WTC11 (cell line): Measurements from ENCODE around the gene FAM120AOS. TPM values are rescaled to one million over a fixed set of nuclear protein-coding genes. Genes with fewer than 3 reads are reported as not detected.

Experiments
- ATAC-seq: fragments of 200-7000 bp; cut with Tn5 transposase; 2 replicates; pipeline ENCODE4 v1.10.0; 2021; ENCODE audit warnings: mild to moderate bottlenecking, moderate library complexity
- CTCF ChIA-PET: fragments of 300-600 bp; sonication (Branson Sonifier 250); formaldehyde crosslinking; loops from one replicate; lab custom pipeline; 2021; ENCODE audit warnings: antibody characterized with exemption; lab: Charles Lee
- POLR2A ChIA-PET: fragments of 350-600 bp; sonication (Branson Sonifier 250); formaldehyde crosslinking; loops from one replicate; lab custom pipeline; 2021; ENCODE audit warnings: antibody characterized with exemption; lab: Charles Lee
- DNase-seq: peaks from one replicate; pipeline ENCODE4 v3.0.0; 2021; ENCODE audit warnings: low spot score
- H3K27ac Mint-ChIP-seq: 2 replicates; pipeline ENCODE4 v1.8.0; 2021; ENCODE audit warnings: mixed read lengths
- H3K27me3 Mint-ChIP-seq: 2 replicates; pipeline ENCODE4 v1.8.0; 2021; ENCODE audit warnings: low read depth, mild to moderate bottlenecking, moderate library complexity, mixed read lengths
- H3K36me3 Mint-ChIP-seq: 2 replicates; pipeline ENCODE4 v1.8.0; 2021; ENCODE audit warnings: mixed read lengths
- H3K4me1 Mint-ChIP-seq: 2 replicates; pipeline ENCODE4 v1.8.0; 2022; ENCODE audit warnings: mixed read lengths
- H3K4me3 Mint-ChIP-seq: 2 replicates; pipeline ENCODE4 v1.8.0; 2021; ENCODE audit warnings: mild to moderate bottlenecking, moderate library complexity, mixed read lengths
- H3K9me3 Mint-ChIP-seq: 2 replicates; pipeline ENCODE4 v1.8.0; 2021; ENCODE audit warnings: mixed read lengths
- FOXJ3 ChIP-seq: sonication (generic); formaldehyde crosslinking; IDR thresholded peaks from 2 replicates; pipeline ENCODE4 v1.9.0; 2021; ENCODE audit warnings: missing genetic modification reagents, mild to moderate bottlenecking, borderline replicate concordance
- GABPB1 ChIP-seq: sonication (generic); formaldehyde crosslinking; IDR thresholded peaks from 2 replicates; pipeline ENCODE4 v1.8.1; 2023; ENCODE audit warnings: mild to moderate bottlenecking, missing genetic modification reagents
- MXD4 ChIP-seq: fragments of 250-450 bp; sonication (Bioruptor Pico); IDR thresholded peaks from 2 replicates; pipeline ENCODE4 v1.8.0; 2021; ENCODE audit warnings: mild to moderate bottlenecking, moderate library complexity, borderline replicate concordance
- NR2C2 ChIP-seq: sonication (generic); formaldehyde crosslinking; IDR thresholded peaks from 2 replicates; pipeline ENCODE4 v1.8.0; 2022; ENCODE audit warnings: mild to moderate bottlenecking, missing genetic modification reagents
- OVOL2 ChIP-seq: fragments of 250-450 bp; sonication (Bioruptor Pico); IDR thresholded peaks from 2 replicates; pipeline ENCODE4 v1.9.0; 2021; ENCODE audit warnings: mild to moderate bottlenecking, borderline replicate concordance
- RELA ChIP-seq: sonication (generic); formaldehyde crosslinking; IDR thresholded peaks from 2 replicates; pipeline ENCODE4 v1.8.1; 2022; ENCODE audit warnings: missing genetic modification reagents, mild to moderate bottlenecking, borderline replicate concordance
- SP1 ChIP-seq: sonication (generic); formaldehyde crosslinking; conservative IDR thresholded peaks from 2 replicates; pipeline ENCODE4 v1.8.1; 2022; ENCODE audit warnings: missing genetic modification reagents
- ZBTB21 ChIP-seq: sonication (generic); formaldehyde crosslinking; IDR thresholded peaks from 2 replicates; pipeline ENCODE4 v1.8.1; 2023; ENCODE audit warnings: mild to moderate bottlenecking, missing genetic modification reagents, borderline replicate concordance
- ZNF317 ChIP-seq: sonication (generic); formaldehyde crosslinking; IDR thresholded peaks from 2 replicates; pipeline ENCODE4 v1.8.1; 2023; ENCODE audit warnings: low read depth, mild to moderate bottlenecking, moderate library complexity, missing genetic modification reagents, borderline replicate concordance
- total RNA-seq: library from RNA; stranded (reverse); gene quantifications from 3 replicates; pipeline ENCODE4 v1.2.3, GENCODE V29; 2021
- TF ChIP-seq, protein P1 (sequence below): sonication (generic); formaldehyde crosslinking; IDR thresholded peaks from 2 replicates; pipeline ENCODE4 v1.8.1; 2022; ENCODE audit warnings: mild to moderate bottlenecking, moderate library complexity, missing genetic modification reagents
- TF ChIP-seq, protein P2 (sequence below): sonication (generic); formaldehyde crosslinking; IDR thresholded peaks from 2 replicates; pipeline ENCODE4 v1.8.1; 2023; ENCODE audit warnings: mild to moderate bottlenecking, missing genetic modification reagents, moderate library complexity
- TF ChIP-seq, protein P3 (sequence below): sonication (generic); formaldehyde crosslinking; IDR thresholded peaks from 2 replicates; pipeline ENCODE4 v1.8.0; 2023; ENCODE audit warnings: mild to moderate bottlenecking, missing genetic modification reagents
- TF ChIP-seq, protein P4 (sequence below): fragments of 250-450 bp; sonication (Bioruptor Pico); IDR thresholded peaks from 2 replicates; pipeline ENCODE4 v1.8.0; 2021; ENCODE audit warnings: mild to moderate bottlenecking
- TF ChIP-seq, protein P5 (sequence below): sonication (generic); formaldehyde crosslinking; IDR thresholded peaks from 2 replicates; pipeline ENCODE4 v1.8.1; 2022; ENCODE audit warnings: low read depth, mild to moderate bottlenecking, moderate library complexity, missing genetic modification reagents, borderline replicate concordance
- TF ChIP-seq, protein P6 (sequence below): fragments of 250-450 bp; sonication (Bioruptor Pico); IDR thresholded peaks from 2 replicates; pipeline ENCODE4 v1.9.0; 2021; ENCODE audit warnings: mild to moderate bottlenecking

Gene FAM120AOS
- total RNA-seq, 1 experiment from 2014 or later, result 44.4 TPM

DNA sequence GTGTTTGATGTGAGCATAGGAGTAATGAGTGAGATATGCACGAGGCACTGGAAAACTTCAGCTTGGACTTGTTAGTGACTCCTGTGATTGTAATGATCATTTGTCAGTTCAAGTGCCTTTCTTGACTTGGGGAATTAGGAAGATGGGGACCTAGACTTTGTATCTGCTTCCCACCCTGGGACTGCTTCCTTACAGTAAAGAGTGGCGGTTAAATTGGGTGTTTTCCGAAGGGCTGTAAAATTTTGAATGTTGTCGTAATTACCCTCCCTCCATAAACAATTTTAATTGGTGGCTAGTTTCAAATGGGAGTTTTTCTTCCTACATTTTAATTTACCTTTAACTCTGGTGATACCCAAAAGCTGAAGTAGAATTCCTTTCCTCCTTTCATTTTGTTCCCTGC lies 23.5 kb upstream of the FAM120AOS start:
- no peak for TF ChIP-seq GABPB1 (CRISPR knock-in tag)
- no peak for TF ChIP-seq SP1 (CRISPR knock-in tag)
- TF ChIP-seq, protein P1, sequence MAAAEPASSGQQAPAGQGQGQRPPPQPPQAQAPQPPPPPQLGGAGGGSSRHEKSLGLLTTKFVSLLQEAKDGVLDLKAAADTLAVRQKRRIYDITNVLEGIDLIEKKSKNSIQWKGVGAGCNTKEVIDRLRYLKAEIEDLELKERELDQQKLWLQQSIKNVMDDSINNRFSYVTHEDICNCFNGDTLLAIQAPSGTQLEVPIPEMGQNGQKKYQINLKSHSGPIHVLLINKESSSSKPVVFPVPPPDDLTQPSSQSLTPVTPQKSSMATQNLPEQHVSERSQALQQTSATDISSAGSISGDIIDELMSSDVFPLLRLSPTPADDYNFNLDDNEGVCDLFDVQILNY (CRISPR knock-in tag), result no peak
- TF ChIP-seq NR2C2 (CRISPR knock-in tag), result no peak
- no peak for TF ChIP-seq ZNF317
- Mint-ChIP-seq H3K27ac (peak overlapping the region; percentile 51; the same call in 1 of the 2 replicates), H3K27me3 (no peaks in the 10 kb centered on the region), H3K9me3 (no peaks in the 10 kb centered on the region), H3K4me1 (peaks cover 36% of the 10 kb centered on the region), H3K4me3 (no peak overlapping the region), H3K36me3 (peaks cover 25% of the 10 kb centered on the region)
- DNase-seq (no peak), ATAC-seq (no peak)
- ChIA-PET CTCF (interaction anchor here (1.8 kb wide), 1 partner anchor 90 kb away, joined by 10 read pairs; no protein-coding TSS in a partner anchor), POLR2A (no interaction called here)

DNA sequence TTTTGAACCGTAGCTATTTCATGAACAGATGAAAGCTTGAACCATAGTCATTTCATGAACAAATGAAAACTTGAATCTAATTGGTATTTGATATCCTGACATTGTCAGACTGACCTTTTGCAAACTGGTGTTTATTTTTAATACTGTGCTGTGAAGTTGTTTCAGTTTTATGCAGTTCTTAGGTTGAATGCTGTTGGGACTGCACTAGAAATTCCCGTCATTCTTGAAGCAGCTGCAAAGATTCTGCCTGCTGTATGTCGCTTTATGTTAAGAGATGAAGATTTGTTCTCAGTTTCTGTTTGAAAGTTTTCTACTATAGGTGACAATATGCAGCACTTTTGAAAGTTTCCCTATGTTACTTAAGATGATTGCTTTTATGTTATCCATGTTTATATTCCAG lies 22.5 kb upstream of the FAM120AOS start:
- H3K36me3 Mint-ChIP-seq, result peaks cover 33% of the 10 kb centered on the region
- no peaks in the 10 kb centered on the region for H3K9me3 Mint-ChIP-seq
- H3K4me1 Mint-ChIP-seq, result peaks cover 27% of the 10 kb centered on the region
- ATAC-seq (no peak), DNase-seq (no peak)
- no peak overlapping the region for H3K27ac Mint-ChIP-seq
- TF ChIP-seq, protein P2, sequence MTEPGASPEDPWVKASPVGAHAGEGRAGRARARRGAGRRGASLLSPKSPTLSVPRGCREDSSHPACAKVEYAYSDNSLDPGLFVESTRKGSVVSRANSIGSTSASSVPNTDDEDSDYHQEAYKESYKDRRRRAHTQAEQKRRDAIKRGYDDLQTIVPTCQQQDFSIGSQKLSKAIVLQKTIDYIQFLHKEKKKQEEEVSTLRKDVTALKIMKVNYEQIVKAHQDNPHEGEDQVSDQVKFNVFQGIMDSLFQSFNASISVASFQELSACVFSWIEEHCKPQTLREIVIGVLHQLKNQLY (CRISPR knock-in tag), result no peak
- TF ChIP-seq MXD4 (no peak), ZBTB21 (CRISPR knock-in tag) (no peak), FOXJ3 (no peak)
- no peak overlapping the region for H3K4me3 Mint-ChIP-seq
- POLR2A ChIA-PET, result no interaction called here
- no peaks in the 10 kb centered on the region for H3K27me3 Mint-ChIP-seq
- CTCF ChIA-PET, result no interaction called here

DNA sequence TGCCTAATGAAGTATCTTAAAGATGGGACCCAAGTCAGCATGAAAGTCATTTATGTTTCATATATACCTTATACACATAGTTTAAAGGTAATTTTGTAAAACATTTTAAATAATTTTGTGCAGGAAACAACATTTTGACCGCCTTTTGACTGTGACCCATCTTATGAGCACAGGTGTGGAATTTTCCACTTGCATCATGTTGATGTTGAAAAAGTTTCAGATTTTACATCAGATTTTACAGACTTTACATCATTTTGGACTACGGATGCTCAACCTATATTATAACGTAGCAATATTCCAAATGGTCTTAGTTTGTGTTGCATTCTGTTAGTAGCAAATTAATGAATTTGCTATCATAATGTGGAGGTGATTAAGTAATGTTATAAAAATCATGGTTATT lies 21.7 kb upstream of the FAM120AOS start:
- Mint-ChIP-seq H3K27ac (peak overlapping the region; percentile 26; the same call in 1 of the 2 replicates), H3K4me1 (peaks cover 23% of the 10 kb centered on the region), H3K4me3 (no peak overlapping the region), H3K27me3 (no peaks in the 10 kb centered on the region), H3K9me3 (no peaks in the 10 kb centered on the region), H3K36me3 (peaks cover 36% of the 10 kb centered on the region)
- ATAC-seq (no peak), DNase-seq (no peak)
- TF ChIP-seq, protein P3, sequence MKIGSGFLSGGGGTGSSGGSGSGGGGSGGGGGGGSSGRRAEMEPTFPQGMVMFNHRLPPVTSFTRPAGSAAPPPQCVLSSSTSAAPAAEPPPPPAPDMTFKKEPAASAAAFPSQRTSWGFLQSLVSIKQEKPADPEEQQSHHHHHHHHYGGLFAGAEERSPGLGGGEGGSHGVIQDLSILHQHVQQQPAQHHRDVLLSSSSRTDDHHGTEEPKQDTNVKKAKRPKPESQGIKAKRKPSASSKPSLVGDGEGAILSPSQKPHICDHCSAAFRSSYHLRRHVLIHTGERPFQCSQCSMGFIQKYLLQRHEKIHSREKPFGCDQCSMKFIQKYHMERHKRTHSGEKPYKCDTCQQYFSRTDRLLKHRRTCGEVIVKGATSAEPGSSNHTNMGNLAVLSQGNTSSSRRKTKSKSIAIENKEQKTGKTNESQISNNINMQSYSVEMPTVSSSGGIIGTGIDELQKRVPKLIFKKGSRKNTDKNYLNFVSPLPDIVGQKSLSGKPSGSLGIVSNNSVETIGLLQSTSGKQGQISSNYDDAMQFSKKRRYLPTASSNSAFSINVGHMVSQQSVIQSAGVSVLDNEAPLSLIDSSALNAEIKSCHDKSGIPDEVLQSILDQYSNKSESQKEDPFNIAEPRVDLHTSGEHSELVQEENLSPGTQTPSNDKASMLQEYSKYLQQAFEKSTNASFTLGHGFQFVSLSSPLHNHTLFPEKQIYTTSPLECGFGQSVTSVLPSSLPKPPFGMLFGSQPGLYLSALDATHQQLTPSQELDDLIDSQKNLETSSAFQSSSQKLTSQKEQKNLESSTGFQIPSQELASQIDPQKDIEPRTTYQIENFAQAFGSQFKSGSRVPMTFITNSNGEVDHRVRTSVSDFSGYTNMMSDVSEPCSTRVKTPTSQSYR (CRISPR knock-in tag), result no peak
- peak; percentile 55; the same call in 1 of the 2 replicates for TF ChIP-seq GABPB1 (CRISPR knock-in tag)
- POLR2A ChIA-PET, result no interaction called here
- CTCF ChIA-PET, result no interaction called here

DNA sequence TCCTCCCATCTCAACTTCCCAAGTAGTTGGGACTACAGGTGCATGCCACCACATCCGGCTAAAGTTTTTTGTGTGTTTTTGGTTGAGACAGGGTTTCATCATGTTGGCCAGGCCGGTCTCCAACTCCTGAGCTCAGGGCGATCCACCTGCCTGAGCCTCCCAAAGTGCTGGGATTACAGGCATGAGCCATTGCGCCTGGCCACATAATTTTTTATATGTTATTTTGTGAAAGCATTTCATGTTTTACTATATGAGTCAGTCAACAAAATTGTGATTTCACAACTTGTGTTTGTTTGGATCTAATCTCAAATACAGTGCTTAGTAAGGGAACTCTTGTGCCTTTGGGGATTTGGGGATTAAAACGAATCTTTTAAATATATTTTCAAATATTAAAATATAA lies 20.0 kb upstream of the FAM120AOS start:
- Mint-ChIP-seq H3K27me3 (no peaks in the 10 kb centered on the region), H3K27ac (no peak overlapping the region), H3K9me3 (no peaks in the 10 kb centered on the region), H3K4me1 (peaks cover 23% of the 10 kb centered on the region), H3K36me3 (peaks cover 36% of the 10 kb centered on the region), H3K4me3 (no peak overlapping the region)
- no peak for ATAC-seq
- TF ChIP-seq OVOL2 (no peak), RELA (no peak)
- TF ChIP-seq, protein P4, sequence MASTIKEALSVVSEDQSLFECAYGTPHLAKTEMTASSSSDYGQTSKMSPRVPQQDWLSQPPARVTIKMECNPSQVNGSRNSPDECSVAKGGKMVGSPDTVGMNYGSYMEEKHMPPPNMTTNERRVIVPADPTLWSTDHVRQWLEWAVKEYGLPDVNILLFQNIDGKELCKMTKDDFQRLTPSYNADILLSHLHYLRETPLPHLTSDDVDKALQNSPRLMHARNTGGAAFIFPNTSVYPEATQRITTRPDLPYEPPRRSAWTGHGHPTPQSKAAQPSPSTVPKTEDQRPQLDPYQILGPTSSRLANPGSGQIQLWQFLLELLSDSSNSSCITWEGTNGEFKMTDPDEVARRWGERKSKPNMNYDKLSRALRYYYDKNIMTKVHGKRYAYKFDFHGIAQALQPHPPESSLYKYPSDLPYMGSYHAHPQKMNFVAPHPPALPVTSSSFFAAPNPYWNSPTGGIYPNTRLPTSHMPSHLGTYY, result no peak
- TF ChIP-seq, protein P5, sequence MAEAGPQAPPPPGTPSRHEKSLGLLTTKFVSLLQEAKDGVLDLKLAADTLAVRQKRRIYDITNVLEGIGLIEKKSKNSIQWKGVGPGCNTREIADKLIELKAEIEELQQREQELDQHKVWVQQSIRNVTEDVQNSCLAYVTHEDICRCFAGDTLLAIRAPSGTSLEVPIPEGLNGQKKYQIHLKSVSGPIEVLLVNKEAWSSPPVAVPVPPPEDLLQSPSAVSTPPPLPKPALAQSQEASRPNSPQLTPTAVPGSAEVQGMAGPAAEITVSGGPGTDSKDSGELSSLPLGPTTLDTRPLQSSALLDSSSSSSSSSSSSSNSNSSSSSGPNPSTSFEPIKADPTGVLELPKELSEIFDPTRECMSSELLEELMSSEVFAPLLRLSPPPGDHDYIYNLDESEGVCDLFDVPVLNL, result no peak
- TF ChIP-seq, protein P6, sequence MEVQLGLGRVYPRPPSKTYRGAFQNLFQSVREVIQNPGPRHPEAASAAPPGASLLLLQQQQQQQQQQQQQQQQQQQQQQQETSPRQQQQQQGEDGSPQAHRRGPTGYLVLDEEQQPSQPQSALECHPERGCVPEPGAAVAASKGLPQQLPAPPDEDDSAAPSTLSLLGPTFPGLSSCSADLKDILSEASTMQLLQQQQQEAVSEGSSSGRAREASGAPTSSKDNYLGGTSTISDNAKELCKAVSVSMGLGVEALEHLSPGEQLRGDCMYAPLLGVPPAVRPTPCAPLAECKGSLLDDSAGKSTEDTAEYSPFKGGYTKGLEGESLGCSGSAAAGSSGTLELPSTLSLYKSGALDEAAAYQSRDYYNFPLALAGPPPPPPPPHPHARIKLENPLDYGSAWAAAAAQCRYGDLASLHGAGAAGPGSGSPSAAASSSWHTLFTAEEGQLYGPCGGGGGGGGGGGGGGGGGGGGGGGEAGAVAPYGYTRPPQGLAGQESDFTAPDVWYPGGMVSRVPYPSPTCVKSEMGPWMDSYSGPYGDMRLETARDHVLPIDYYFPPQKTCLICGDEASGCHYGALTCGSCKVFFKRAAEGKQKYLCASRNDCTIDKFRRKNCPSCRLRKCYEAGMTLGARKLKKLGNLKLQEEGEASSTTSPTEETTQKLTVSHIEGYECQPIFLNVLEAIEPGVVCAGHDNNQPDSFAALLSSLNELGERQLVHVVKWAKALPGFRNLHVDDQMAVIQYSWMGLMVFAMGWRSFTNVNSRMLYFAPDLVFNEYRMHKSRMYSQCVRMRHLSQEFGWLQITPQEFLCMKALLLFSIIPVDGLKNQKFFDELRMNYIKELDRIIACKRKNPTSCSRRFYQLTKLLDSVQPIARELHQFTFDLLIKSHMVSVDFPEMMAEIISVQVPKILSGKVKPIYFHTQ (CRISPR knock-in tag), result no peak
- ChIA-PET CTCF (no interaction called here), POLR2A (interaction anchor here (0.9 kb wide), 1 partner anchor 20 kb away, joined by 3 read pairs; the partner anchor contains the start of gene FAM120AOS)
- DNase-seq, result no peak
